ENCODE measurements around the gene NRTN.
"Not testable (repeated sequence)": the region's sequence is repeated elsewhere in the genome, so short reads cannot be mapped to it uniquely, and the experiment has no call there.

Gene NRTN

DNA sequence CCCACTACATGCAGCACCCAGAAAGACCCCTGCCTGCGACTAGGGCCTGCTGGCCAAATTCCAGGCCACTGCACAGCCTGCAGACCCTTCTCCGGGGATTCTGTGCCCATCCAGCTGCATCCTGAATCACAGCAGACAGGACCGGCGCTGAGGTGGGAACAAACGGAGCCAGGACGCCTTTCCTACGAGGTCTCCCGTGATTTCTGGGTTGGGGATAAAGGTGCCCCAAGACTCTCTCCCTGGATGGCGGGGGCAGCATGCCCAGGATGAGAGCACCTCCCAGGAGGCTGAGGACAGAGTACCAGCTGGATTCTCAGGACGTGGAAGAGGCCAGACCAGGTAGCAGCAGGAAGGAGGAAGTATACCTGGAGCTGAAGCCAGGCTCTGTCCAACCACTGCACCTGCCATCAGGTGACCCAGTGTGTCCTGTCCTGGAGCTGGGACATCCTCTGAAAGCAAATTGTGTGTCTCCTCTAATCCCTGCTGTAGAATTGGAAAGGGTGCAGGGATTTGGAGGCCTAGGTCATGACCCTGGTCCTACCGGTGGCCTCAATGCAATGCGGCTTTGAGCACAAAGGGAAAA lies 68.8 kb downstream of the NRTN start:
- no peak for DNase-seq

DNA sequence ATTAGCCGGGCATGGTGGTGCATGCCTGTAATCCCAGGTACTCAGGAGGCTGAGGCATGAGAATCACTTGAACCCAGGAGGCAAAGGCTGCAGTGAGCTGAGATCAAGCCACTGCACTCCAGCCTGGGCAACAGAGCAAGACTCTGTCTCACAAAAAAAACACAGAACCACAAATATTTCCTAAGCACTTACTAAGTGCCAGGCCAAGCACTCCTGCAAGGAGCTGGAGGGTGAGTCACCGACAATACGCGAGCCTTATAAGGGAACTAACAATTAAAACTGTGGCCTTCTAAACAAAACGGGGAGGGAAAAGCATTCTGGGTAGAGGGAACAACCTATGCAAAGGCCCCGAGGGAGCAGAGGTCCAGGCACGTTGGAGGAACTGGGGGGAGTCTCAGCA lies 69.6 kb downstream of the NRTN start:
- not testable (repeated sequence) for DNase-seq

DNA sequence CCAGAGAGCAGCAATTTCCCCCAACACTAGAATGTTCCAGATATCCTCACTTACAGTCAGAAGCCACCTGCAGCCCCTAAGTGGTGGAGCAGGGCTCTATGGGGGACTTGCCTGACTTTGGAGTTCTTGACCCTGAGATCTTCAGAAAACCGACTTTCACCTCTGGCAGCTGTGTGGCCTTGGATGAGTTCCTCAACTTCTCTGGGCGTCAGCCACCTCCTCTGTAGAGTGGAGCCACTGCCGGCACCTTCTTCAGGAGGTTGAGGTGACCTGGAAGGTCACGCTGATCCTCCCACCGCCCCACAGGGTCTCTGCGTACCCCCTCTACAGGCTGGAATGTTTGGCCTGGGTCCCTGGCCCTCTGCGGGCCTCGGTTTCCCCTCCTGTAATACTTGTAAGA lies 72.6 kb downstream of the NRTN start:
- DNase-seq = no peak

DNA sequence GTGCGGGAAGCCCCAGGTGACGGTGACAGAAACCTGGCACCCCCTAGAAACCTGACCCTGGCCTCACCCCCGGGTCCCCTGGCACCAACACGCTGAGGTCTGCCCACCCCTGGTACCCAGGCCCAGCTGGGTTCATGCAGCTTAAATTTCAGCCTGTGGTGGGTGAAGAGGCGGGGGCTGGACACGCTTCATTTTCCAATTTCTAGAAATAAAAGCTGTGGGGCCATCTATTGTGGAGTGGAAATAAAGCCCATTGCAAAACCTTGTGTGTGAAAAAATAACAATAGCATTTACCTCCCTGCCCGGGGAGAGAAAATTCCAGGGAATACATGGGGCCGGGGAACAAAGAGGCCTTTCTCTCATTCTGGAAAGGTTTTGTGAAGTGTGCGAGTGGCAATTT lies 73.0 kb downstream of the NRTN start:
- DNase-seq = no peak
